ENCODE data around the gene SYP.
A peak's percentile ranks its signal among the peaks of the same experiment; 100 is the strongest.

The SYP gene

GRCh38 chrX:49206543-49206942, 6.5 kb upstream of the SYP start:
- no peak overlapping the region for H3K9ac ChIP-seq (ENCODE audit: low read length)
- H3K27me3 ChIP-seq (ENCODE audit: control insufficient read depth, insufficient read depth, low read length): no peaks in the 10 kb centered on the region; the same call in 1 of the 2 replicates
- peaks cover 13% of the 10 kb centered on the region; the same call in 1 of the 2 replicates for H3K9me3 ChIP-seq (ENCODE audit: control insufficient read depth, insufficient read depth, low read depth, low read length)
- peaks cover 4% of the 10 kb centered on the region; the same call in 1 of the 2 replicates for H3K4me1 ChIP-seq (ENCODE audit: control insufficient read depth, insufficient read depth, low read length)
- no peaks in the 10 kb centered on the region for H3K36me3 ChIP-seq (ENCODE audit: control insufficient read depth, insufficient read depth, low read length)
- H3K4me3 ChIP-seq (ENCODE audit: low read depth, low read length): no peak overlapping the region
- H3K27ac ChIP-seq (ENCODE audit: low read depth, low read length): no peak overlapping the region

GRCh38 chrX:49205443-49205842, 5.5 kb upstream of the SYP start:
- H3K27me3 ChIP-seq (ENCODE audit: control insufficient read depth, insufficient read depth, low read length): no peaks in the 10 kb centered on the region; the same call in 1 of the 2 replicates
- peaks cover 5% of the 10 kb centered on the region; the same call in 1 of the 2 replicates for H3K9me3 ChIP-seq (ENCODE audit: control insufficient read depth, insufficient read depth, low read depth, low read length)
- H3K4me3 ChIP-seq (ENCODE audit: low read depth, low read length): no peak overlapping the region
- no peaks in the 10 kb centered on the region for H3K36me3 ChIP-seq (ENCODE audit: control insufficient read depth, insufficient read depth, low read length)
- H3K9ac ChIP-seq (ENCODE audit: low read length): no peak overlapping the region
- peaks cover 7% of the 10 kb centered on the region for H3K4me1 ChIP-seq (ENCODE audit: control insufficient read depth, insufficient read depth, low read length)
- H3K27ac ChIP-seq (ENCODE audit: low read depth, low read length): no peak overlapping the region

GRCh38 chrX:49204709-49205108, 4.7 kb upstream of the SYP start:
- peaks cover 6% of the 10 kb centered on the region for H3K4me1 ChIP-seq (ENCODE audit: control insufficient read depth, insufficient read depth, low read length)
- H3K9me3 ChIP-seq (ENCODE audit: control insufficient read depth, insufficient read depth, low read depth, low read length): peaks cover 5% of the 10 kb centered on the region; the same call in 1 of the 2 replicates
- H3K4me3 ChIP-seq (ENCODE audit: low read depth, low read length): no peak overlapping the region
- no peaks in the 10 kb centered on the region; the same call in 1 of the 2 replicates for H3K27me3 ChIP-seq (ENCODE audit: control insufficient read depth, insufficient read depth, low read length)
- H3K27ac ChIP-seq (ENCODE audit: low read depth, low read length): no peak overlapping the region
- no peaks in the 10 kb centered on the region for H3K36me3 ChIP-seq (ENCODE audit: control insufficient read depth, insufficient read depth, low read length)
- H3K9ac ChIP-seq (ENCODE audit: low read length): no peak overlapping the region

GRCh38 chrX:49204017-49204416, 4.0 kb upstream of the SYP start:
- peaks cover 6% of the 10 kb centered on the region; the same call in 1 of the 2 replicates for H3K9me3 ChIP-seq (ENCODE audit: control insufficient read depth, insufficient read depth, low read depth, low read length)
- H3K27ac ChIP-seq (ENCODE audit: low read depth, low read length): no peak overlapping the region
- H3K27me3 ChIP-seq (ENCODE audit: control insufficient read depth, insufficient read depth, low read length): peaks cover 7% of the 10 kb centered on the region
- no peak overlapping the region for H3K9ac ChIP-seq (ENCODE audit: low read length)
- H3K4me1 ChIP-seq (ENCODE audit: control insufficient read depth, insufficient read depth, low read length): peaks cover 6% of the 10 kb centered on the region
- H3K36me3 ChIP-seq (ENCODE audit: control insufficient read depth, insufficient read depth, low read length): no peaks in the 10 kb centered on the region
- H3K4me3 ChIP-seq (ENCODE audit: low read depth, low read length): no peak overlapping the region

- Histone ChIP-seq H3K9me3 (ENCODE audit: control insufficient read depth, insufficient read depth, low read depth, low read length) (peaks cover 11% of the 10 kb centered on the region; the same call in 1 of the 2 replicates), H3K36me3 (ENCODE audit: control insufficient read depth, insufficient read depth, low read length) (no peaks in the 10 kb centered on the region), H3K9ac (ENCODE audit: low read length) (no peak overlapping the region), H3K27me3 (ENCODE audit: control insufficient read depth, insufficient read depth, low read length) (peaks cover 11% of the 10 kb centered on the region), H3K4me3 (ENCODE audit: low read depth, low read length) (no peak overlapping the region), H3K4me1 (ENCODE audit: control insufficient read depth, insufficient read depth, low read length) (peaks cover 9% of the 10 kb centered on the region), H3K27ac (ENCODE audit: low read depth, low read length) (no peak overlapping the region)
Observed at GRCh38 chrX:49203536-49203935, 3.5 kb upstream of the SYP start.

- Histone ChIP-seq H3K4me3 (ENCODE audit: low read depth, low read length) (no peak overlapping the region), H3K9ac (ENCODE audit: low read length) (no peak overlapping the region), H3K27me3 (ENCODE audit: control insufficient read depth, insufficient read depth, low read length) (peaks cover 25% of the 10 kb centered on the region), H3K36me3 (ENCODE audit: control insufficient read depth, insufficient read depth, low read length) (no peaks in the 10 kb centered on the region), H3K27ac (ENCODE audit: low read depth, low read length) (no peak overlapping the region), H3K9me3 (ENCODE audit: control insufficient read depth, insufficient read depth, low read depth, low read length) (peaks cover 15% of the 10 kb centered on the region; the same call in 1 of the 2 replicates), H3K4me1 (ENCODE audit: control insufficient read depth, insufficient read depth, low read length) (peaks cover 9% of the 10 kb centered on the region)
Observed at GRCh38 chrX:49202022-49202421, 2.0 kb upstream of the SYP start.

- Histone ChIP-seq H3K4me3 (ENCODE audit: low read depth, low read length) (peak overlapping the region; percentile 57), H3K9ac (ENCODE audit: low read length) (no peak overlapping the region), H3K27me3 (ENCODE audit: control insufficient read depth, insufficient read depth, low read length) (peaks cover 25% of the 10 kb centered on the region), H3K9me3 (ENCODE audit: control insufficient read depth, insufficient read depth, low read depth, low read length) (peaks cover 13% of the 10 kb centered on the region; the same call in 1 of the 2 replicates), H3K4me1 (ENCODE audit: control insufficient read depth, insufficient read depth, low read length) (peaks cover 9% of the 10 kb centered on the region), H3K36me3 (ENCODE audit: control insufficient read depth, insufficient read depth, low read length) (no peaks in the 10 kb centered on the region), H3K27ac (ENCODE audit: low read depth, low read length) (no peak overlapping the region)
Observed at GRCh38 chrX:49199315-49199595, 738 bp downstream of the SYP start.

GRCh38 chrX:49198540-49199314, 1.3 kb downstream of the SYP start:
- H3K4me3 ChIP-seq (ENCODE audit: low read depth, low read length): peak overlapping the region; percentile 57
- no peaks in the 10 kb centered on the region for H3K36me3 ChIP-seq (ENCODE audit: control insufficient read depth, insufficient read depth, low read length)
- peaks cover 13% of the 10 kb centered on the region; the same call in 1 of the 2 replicates for H3K9me3 ChIP-seq (ENCODE audit: control insufficient read depth, insufficient read depth, low read depth, low read length)

GRCh38 chrX:49197543-49198087, 2.4 kb downstream of the SYP start:
- H3K4me1 ChIP-seq (ENCODE audit: control insufficient read depth, insufficient read depth, low read length): peaks cover 12% of the 10 kb centered on the region
- H3K27me3 ChIP-seq (ENCODE audit: control insufficient read depth, insufficient read depth, low read length): peaks cover 25% of the 10 kb centered on the region
- no peak overlapping the region for H3K9ac ChIP-seq (ENCODE audit: low read length)
- H3K9me3 ChIP-seq (ENCODE audit: control insufficient read depth, insufficient read depth, low read depth, low read length): peaks cover 20% of the 10 kb centered on the region; the same call in 1 of the 2 replicates
- H3K36me3 ChIP-seq (ENCODE audit: control insufficient read depth, insufficient read depth, low read length): no peaks in the 10 kb centered on the region
- H3K27ac ChIP-seq (ENCODE audit: low read depth, low read length): no peak overlapping the region
- H3K4me3 ChIP-seq (ENCODE audit: low read depth, low read length): no peak overlapping the region

More at GRCh38 chrX:49198540-49199314, 1.3 kb downstream of the SYP start:
- H3K9ac ChIP-seq (ENCODE audit: low read length): no peak overlapping the region
- no peak overlapping the region for H3K27ac ChIP-seq (ENCODE audit: low read depth, low read length)
- H3K4me1 ChIP-seq (ENCODE audit: control insufficient read depth, insufficient read depth, low read length): peaks cover 9% of the 10 kb centered on the region
- H3K27me3 ChIP-seq (ENCODE audit: control insufficient read depth, insufficient read depth, low read length): peaks cover 25% of the 10 kb centered on the region

- Histone ChIP-seq H3K9me3 (ENCODE audit: control insufficient read depth, insufficient read depth, low read depth, low read length) (peaks cover 19% of the 10 kb centered on the region; the same call in 1 of the 2 replicates), H3K4me3 (ENCODE audit: low read depth, low read length) (no peak overlapping the region), H3K36me3 (ENCODE audit: control insufficient read depth, insufficient read depth, low read length) (no peaks in the 10 kb centered on the region)
Observed at GRCh38 chrX:49193542-49193964, 6.4 kb downstream of the SYP start.

GRCh38 chrX:49192722-49193328, 7.2 kb downstream of the SYP start:
- Histone ChIP-seq H3K4me3 (ENCODE audit: low read depth, low read length) (no peak overlapping the region), H3K9me3 (ENCODE audit: control insufficient read depth, insufficient read depth, low read depth, low read length) (peaks cover 19% of the 10 kb centered on the region; the same call in 1 of the 2 replicates), H3K27ac (ENCODE audit: low read depth, low read length) (no peak overlapping the region), H3K9ac (ENCODE audit: low read length) (no peak overlapping the region), H3K4me1 (ENCODE audit: control insufficient read depth, insufficient read depth, low read length) (peaks cover 3% of the 10 kb centered on the region; the same call in 1 of the 2 replicates), H3K27me3 (ENCODE audit: control insufficient read depth, insufficient read depth, low read length) (peaks cover 7% of the 10 kb centered on the region; the same call in 1 of the 2 replicates), H3K36me3 (ENCODE audit: control insufficient read depth, insufficient read depth, low read length) (no peaks in the 10 kb centered on the region)

More at GRCh38 chrX:49193542-49193964, 6.4 kb downstream of the SYP start:
- H3K4me1 ChIP-seq (ENCODE audit: control insufficient read depth, insufficient read depth, low read length): peaks cover 3% of the 10 kb centered on the region; the same call in 1 of the 2 replicates
- peaks cover 14% of the 10 kb centered on the region; the same call in 1 of the 2 replicates for H3K27me3 ChIP-seq (ENCODE audit: control insufficient read depth, insufficient read depth, low read length)
- no peak overlapping the region for H3K9ac ChIP-seq (ENCODE audit: low read length)
- no peak overlapping the region for H3K27ac ChIP-seq (ENCODE audit: low read depth, low read length)

Measured in HUES6 (cell line).